Common myeloid progenitor, CD34-positive (primary cell): ENCODE data around the gene LTBP1.

Experiments
- CTCF ChIA-PET: fragments of 350-600 bp; sonication (Branson Sonifier 250); formaldehyde crosslinking; loops from one replicate; lab custom pipeline; 2021; ENCODE audit warnings: antibody characterized with exemption; lab: Charles Lee
- POLR2A ChIA-PET: fragments of 350-600 bp; sonication (Branson Sonifier 250); formaldehyde crosslinking; loops from one replicate; lab custom pipeline; 2021; ENCODE audit warnings: antibody characterized with exemption; lab: Charles Lee
- DNase-seq, 3 donors: peaks; one replicate each; pipeline versions ENCODE4 v3.0.0 to v3.0.0-alpha.2; 2013
- H3K27ac ChIP-seq, 2 experiments: 1 replicate in 1 of 2; 2 replicates in 1 of 2; pipeline ENCODE4 v1.7.0; 2013; ENCODE audit warnings: inconsistent platforms in 2 of 2, low read length in 2 of 2, mild to moderate bottlenecking in 2 of 2, low read depth in 1 of 2, moderate library complexity in 1 of 2; ENCODE audit not compliant: severe bottlenecking in 2 of 2, insufficient read depth in 1 of 2, poor library complexity in 1 of 2
- H3K27me3 ChIP-seq, 5 experiments: replicated peaks in 2 of 5; 1 replicate in 3 of 5; 2 replicates in 2 of 5; pipeline versions ENCODE4 v1.6.1 to v1.7.0; 2013; ENCODE audit warnings: low read length in 4 of 5, mild to moderate bottlenecking in 2 of 5, moderate library complexity in 2 of 5, inconsistent platforms in 1 of 5; ENCODE audit not compliant: insufficient read depth in 5 of 5, control insufficient read depth in 4 of 5
- H3K36me3 ChIP-seq, 4 experiments: 1 replicate in 2 of 4; 2 replicates in 2 of 4; pipeline versions ENCODE4 v1.6.1 to v1.7.0; 2013; ENCODE audit warnings: low read length in 3 of 4, control low read depth in 1 of 4, mild to moderate bottlenecking in 1 of 4; ENCODE audit not compliant: control insufficient read depth in 4 of 4, insufficient read depth in 4 of 4
- H3K4me1 ChIP-seq, 4 experiments: 1 replicate in 3 of 4; 2 replicates in 1 of 4; pipeline versions ENCODE4 v1.6.1 to v1.7.1; 2013; ENCODE audit warnings: low read length in 3 of 4, mild to moderate bottlenecking in 3 of 4, control low read depth in 1 of 4, inconsistent platforms in 1 of 4, moderate library complexity in 1 of 4; ENCODE audit not compliant: control insufficient read depth in 4 of 4, insufficient read depth in 4 of 4; ENCODE audit errors: control extremely low read depth in 1 of 4
- H3K4me3 ChIP-seq, 7 experiments: 1 replicate in 4 of 7; 2 replicates in 3 of 7; pipeline versions ENCODE4 v1.5.1 to v1.7.0; 2013; ENCODE audit warnings: mild to moderate bottlenecking in 7 of 7, low read length in 6 of 7, moderate library complexity in 6 of 7, inconsistent platforms in 2 of 7, low read depth in 2 of 7, control low read depth in 1 of 7; ENCODE audit not compliant: insufficient read depth in 4 of 7, control insufficient read depth in 1 of 7; ENCODE audit errors: extremely low read depth in 1 of 7
- H3K9me3 ChIP-seq, 5 experiments: 1 replicate in 4 of 5; 2 replicates in 1 of 5; pipeline versions ENCODE4 v1.6.1 to v1.7.1; 2013; ENCODE audit warnings: low read length in 4 of 5, mild to moderate bottlenecking in 2 of 5, inconsistent platforms in 1 of 5, low read depth in 1 of 5, moderate library complexity in 1 of 5; ENCODE audit not compliant: control insufficient read depth in 4 of 5, insufficient read depth in 2 of 5; ENCODE audit errors: control extremely low read depth in 1 of 5
- WGBS: methylation state at CpG from one replicate; pipeline ENCODE4 v1.1.5; 2013; ENCODE audit not compliant: insufficient coverage; 5-methylcytosine and 5-hydroxymethylcytosine counted together

The LTBP1 gene

DNA sequence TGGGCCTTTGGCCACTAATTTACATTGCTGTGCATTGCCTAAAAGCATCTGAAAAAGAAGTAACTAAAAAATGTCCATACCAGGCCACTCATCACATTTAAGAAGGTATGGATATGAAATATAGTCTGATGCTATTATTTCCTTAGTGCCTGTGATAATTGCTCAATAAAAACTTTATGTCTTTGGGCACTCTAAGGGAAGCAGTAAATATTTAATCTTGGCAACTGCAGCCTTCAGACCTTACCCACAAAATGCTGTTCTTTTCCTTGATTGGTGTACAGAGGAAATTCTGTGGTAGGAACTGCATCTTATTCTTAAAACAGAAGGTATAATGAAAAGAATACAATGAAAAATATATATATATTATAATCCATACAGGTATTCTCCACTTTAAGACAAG is 403.9 kb downstream of the LTBP1 start:
- peaks cover 0 to 4% (median 0%) of the 10 kb centered on the region in 4 experiments for H3K4me1 ChIP-seq
- peaks cover 2 to 7% (median 3%) of the 10 kb centered on the region in 5 experiments for H3K9me3 ChIP-seq
- CTCF ChIA-PET: interaction anchor here (1.2 kb wide), 1 partner anchor 14 kb away, joined by 3 read pairs; no protein-coding TSS in a partner anchor
- H3K27ac ChIP-seq: no peak overlapping the region
- no peaks in the 10 kb centered on the region for H3K36me3 ChIP-seq
- peak in 1 of 3 donors; percentile 20 for DNase-seq
- H3K4me3 ChIP-seq: no peak overlapping the region
- H3K27me3 ChIP-seq: no peaks in the 10 kb centered on the region
- POLR2A ChIA-PET: no interaction called here

DNA sequence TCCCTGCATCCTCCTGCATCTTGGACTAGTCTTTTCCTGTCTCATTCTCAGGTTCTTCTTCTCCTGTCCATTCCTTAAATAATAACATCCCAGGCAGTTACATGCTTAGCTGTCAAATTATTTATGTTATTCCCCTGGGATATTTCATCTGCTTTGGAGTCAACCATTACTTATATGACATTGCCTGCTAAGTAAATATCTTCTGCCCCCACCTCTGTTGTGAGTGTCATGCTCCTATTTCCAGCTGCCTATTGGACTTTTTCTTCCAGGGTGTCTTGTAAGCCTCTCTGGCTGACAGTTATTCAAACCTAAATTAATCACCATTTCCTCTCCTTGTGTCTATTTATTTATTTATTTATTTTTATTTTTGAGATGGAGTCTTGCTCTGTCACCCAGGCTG is 405.0 kb downstream of the LTBP1 start:
- ChIA-PET POLR2A (no interaction called here), CTCF (interaction anchor here (1.2 kb wide), 1 partner anchor 15 kb away, joined by 3 read pairs; no protein-coding TSS in a partner anchor)
- DNase-seq: no peak
- no peaks in the 10 kb centered on the region for H3K27me3 ChIP-seq
- H3K4me3 ChIP-seq: no peak overlapping the region
- H3K27ac ChIP-seq: no peak overlapping the region
- H3K9me3 ChIP-seq: peaks cover 3 to 13% (median 10%) of the 10 kb centered on the region in 5 experiments
- no peaks in the 10 kb centered on the region for H3K36me3 ChIP-seq
- peaks cover 0 to 4% (median 0%) of the 10 kb centered on the region in 4 experiments for H3K4me1 ChIP-seq

DNA sequence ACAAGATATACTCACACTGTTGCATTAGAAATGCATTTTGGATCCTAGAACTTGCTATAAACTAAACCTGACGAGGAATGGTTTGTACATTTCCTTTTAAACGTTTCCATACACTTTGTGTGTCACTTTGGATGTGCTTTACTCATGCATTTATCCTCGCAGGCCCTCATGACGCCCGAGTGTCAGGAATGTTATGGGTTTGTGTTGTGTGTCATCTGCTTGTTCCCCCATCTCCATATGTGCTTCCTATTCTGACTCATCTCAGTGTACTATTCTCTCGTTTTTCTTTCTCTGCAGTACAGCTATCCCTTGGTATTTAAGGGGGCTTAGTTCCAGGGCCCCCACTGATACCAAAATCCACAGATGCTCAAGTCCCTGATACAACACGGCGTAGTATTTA is 408.2 kb downstream of the LTBP1 start:
- DNase-seq: no peak
- Histone ChIP-seq H3K4me1 (peaks cover 0 to 4% (median 0%) of the 10 kb centered on the region in 4 experiments), H3K36me3 (no peaks in the 10 kb centered on the region), H3K27me3 (no peaks in the 10 kb centered on the region), H3K27ac (no peak overlapping the region), H3K4me3 (no peak overlapping the region), H3K9me3 (peaks cover 3 to 18% (median 10%) of the 10 kb centered on the region in 5 experiments)
- ChIA-PET POLR2A (no interaction called here), CTCF (no interaction called here)
- WGBS: 95% methylated on average over 3 of the region's 8 CpGs

DNA sequence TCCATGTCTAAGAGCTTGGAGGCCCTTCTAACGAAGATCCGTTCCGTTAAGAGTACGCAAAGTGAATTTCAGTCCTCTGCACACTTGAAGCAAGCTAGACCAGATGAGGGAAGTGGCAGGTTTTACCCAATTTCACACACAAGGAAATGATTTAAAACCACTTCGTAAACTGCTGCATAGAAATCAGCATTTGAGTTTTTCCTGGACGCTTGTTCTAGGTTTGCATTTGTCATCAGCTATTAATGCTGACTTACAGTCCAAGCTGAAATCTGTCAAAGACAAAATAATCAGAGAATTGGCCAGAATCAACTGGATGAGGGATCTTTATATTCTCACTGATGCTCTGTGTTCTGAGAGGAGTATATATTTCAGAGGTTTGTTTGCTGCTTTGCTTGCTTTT is 412.1 kb downstream of the LTBP1 start:
- 90% methylated on average over 6 of the region's 6 CpGs for WGBS
- H3K4me3 ChIP-seq: no peak overlapping the region
- no peaks in the 10 kb centered on the region for H3K36me3 ChIP-seq
- H3K27ac ChIP-seq: no peak overlapping the region
- no peaks in the 10 kb centered on the region for H3K27me3 ChIP-seq
- DNase-seq: no peak
- CTCF ChIA-PET: interaction anchor here (0.5 to 0.9 kb wide), 3 partner anchors 14 to 737 kb away, joined by 3 to 4 read pairs (median 3); no protein-coding TSS in a partner anchor
- H3K9me3 ChIP-seq: peaks cover 3 to 18% (median 10%) of the 10 kb centered on the region in 5 experiments
- POLR2A ChIA-PET: no interaction called here
- H3K4me1 ChIP-seq: peaks cover 0 to 2% (median 0%) of the 10 kb centered on the region in 4 experiments

DNA sequence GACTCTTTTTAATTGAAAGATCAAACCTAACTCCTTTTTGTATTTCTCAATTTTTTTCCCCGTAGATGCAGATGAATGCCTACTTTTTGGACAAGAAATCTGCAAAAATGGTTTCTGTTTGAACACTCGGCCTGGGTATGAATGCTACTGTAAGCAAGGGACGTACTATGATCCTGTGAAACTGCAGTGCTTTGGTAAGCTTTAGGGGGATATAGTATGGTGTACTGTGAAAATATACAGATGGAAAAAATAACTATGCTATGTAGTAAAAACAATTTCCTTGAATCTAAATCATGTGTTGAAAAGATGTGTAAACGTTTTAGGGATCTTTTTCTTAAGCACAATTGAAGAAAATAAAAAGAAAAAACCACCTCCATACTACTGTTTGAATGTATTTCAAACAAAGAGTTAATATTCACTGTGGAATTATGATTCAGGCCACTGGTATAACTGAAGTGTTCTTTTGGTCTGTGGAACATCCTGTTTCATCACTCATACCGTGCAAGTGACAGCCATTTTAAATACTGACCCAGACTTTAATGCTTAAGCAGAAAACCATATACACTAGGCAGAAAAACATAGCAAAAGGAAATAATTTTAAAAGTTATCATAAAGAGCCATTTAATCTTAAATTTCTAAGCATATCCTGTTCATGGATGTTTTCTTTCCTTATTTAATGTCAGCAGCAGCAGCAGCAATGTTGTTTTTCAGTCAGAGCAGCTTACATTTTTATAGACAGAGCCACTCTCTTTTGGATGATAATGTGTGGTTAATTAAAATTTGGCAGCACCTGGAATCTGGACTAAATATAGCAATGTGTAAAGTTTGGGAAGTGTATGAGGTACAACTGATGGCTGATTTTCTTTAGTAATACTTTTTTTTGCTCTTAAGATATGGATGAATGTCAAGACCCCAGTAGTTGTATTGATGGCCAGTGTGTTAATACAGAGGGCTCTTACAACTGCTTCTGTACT is 416.9 kb downstream of the LTBP1 start:
- H3K36me3 ChIP-seq: no peaks in the 10 kb centered on the region
- H3K4me1 ChIP-seq: peaks cover 0 to 10% (median 5%) of the 10 kb centered on the region in 4 experiments
- no peak overlapping the region for H3K27ac ChIP-seq
- no peaks in the 10 kb centered on the region for H3K27me3 ChIP-seq
- whole genome bisulfite sequencing: 94% methylated on average over 2 of the region's 5 CpGs
- ChIA-PET POLR2A (no interaction called here), CTCF (interaction anchor here (2.9 kb wide), 1 partner anchor 8 kb away, joined by 13 read pairs; no protein-coding TSS in a partner anchor)
- DNase-seq: peak; percentile 13 to 71 (median 36)
- H3K9me3 ChIP-seq: no peaks in the 10 kb centered on the region
- no peak overlapping the region for H3K4me3 ChIP-seq

DNA sequence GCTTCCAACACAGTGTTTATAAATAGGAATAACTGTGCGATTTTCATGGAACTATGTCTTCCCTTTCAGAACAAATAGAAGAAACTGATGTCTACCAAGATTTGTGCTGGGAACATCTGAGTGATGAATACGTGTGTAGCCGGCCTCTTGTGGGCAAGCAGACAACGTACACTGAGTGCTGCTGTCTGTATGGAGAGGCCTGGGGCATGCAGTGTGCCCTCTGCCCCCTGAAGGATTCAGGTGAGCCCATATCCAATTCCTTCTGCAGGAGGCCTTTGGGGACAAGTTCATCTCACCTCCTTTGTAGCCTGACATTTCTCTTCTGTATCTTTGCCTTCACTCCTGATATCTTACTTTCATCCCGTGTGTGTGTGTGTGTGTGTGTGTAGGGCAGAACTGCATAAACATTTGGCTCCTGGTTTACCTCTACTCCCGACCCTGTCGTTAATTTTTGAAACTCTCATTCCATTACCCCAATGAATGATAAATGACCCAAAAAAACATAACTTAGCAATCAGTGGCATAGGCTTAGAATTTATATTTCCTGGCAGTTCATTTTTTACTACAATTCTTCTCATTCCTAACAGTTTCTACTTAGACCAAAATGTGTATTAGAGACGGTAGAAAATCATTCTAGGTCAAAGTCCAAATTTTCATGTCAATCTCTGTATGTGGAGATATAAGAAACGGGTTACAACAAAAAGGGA is 418.7 kb downstream of the LTBP1 start:
- H3K4me3 ChIP-seq: no peak overlapping the region
- ChIA-PET CTCF (interaction anchor here (0.7 to 1.5 kb wide), 2 partner anchors 42 to 69 kb away, joined by 3 read pairs; no protein-coding TSS in a partner anchor), POLR2A (no interaction called here)
- H3K36me3 ChIP-seq: no peaks in the 10 kb centered on the region
- peaks cover 0 to 10% (median 5%) of the 10 kb centered on the region in 4 experiments for H3K4me1 ChIP-seq
- 95% methylated on average over 4 of the region's 9 CpGs for WGBS
- no peak for DNase-seq
- no peaks in the 10 kb centered on the region for H3K27me3 ChIP-seq
- no peak overlapping the region for H3K27ac ChIP-seq
- H3K9me3 ChIP-seq: no peaks in the 10 kb centered on the region
